GM04504 (cell line): ENCODE results near the gene FMC1.
"Not testable (repeated sequence)": the region's sequence is repeated elsewhere in the genome, so short reads cannot be mapped to it uniquely, and the experiment has no call there.

ENCODE experiments used
- DNase-seq: peaks from one replicate; pipeline ENCODE4 v3.0.0-alpha.2; 2012; ENCODE audit warnings: low read depth

FMC1 gene, protein sequence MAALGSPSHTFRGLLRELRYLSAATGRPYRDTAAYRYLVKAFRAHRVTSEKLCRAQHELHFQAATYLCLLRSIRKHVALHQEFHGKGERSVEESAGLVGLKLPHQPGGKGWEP

DNA sequence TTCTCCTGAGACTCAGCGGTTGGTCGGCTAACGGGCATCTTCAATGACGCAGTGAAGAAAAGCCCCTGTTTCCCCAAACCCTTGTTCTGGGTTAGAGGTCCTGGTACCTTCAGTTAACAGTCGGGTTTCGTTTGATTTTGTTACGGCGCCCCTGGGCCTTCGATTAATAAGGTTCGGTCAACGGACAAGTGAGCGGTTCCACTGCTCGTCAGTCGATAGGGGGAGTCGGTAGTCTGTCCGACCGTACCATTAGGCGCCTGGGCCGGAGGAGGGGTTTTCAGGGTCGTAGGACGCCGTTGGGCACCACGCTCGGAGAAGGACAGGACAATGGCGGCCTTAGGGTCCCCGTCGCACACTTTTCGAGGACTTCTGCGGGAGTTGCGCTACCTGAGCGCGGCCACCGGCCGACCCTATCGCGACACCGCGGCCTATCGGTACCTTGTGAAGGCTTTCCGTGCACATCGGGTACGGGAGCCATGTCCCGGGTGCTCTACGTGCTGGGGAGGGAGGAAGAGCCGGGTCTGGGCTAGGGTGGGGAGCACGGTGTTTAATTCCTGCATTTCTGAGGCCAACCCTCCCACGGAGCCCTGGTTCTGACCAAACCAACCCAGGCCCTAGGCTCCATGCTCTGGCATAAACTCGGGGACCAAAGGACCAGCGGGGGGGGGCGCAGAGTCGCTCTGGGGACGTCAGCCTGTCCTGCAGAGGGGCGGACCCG is at the start of gene FMC1:
TSS of gene FMC1 (plus strand) at position 280 of the 718 bp plus-strand sequence. CDS start at position 328, 48 bp downstream.
- peak; percentile 84 for DNase-seq

DNA sequence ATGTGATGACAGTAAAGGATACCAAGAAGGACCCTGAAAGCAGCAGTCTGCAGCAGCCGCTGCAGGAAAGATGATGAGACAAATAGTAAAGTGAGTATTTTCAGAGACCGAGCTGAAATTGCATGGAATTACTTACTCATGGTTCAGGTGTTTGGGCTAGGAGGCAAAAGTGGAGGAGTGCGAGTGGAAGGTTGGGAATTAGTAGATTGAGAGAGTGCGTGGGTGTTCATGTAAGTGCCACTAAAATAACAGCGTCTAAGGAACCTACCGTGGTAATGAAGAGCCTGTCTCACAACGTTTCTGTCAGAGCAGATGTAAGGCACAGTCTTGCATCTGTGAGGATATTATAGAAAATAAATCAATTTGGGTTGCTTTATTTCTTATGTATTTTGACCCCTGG is 48.3 kb upstream of the FMC1 start:
- DNase-seq, result no peak

DNA sequence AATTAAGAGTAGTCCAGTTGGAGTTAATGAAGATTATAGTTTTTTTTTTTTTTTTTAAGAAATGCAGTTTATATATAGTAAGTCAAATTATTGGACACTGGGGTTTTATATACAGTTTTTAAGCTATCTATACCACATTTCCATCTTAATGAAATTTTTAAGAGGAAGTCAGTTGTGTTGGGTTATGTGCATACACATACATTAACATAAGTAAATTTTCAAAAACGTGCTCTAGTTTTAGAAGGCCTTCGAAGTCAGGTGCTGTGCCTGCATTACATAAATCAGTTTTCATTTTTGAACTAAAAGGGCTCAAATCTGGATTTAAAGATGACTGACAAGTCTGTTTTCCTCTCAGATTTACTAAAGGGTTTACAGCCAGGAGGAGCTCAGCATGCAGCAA is 47.6 kb upstream of the FMC1 start:
- DNase-seq, result no peak

DNA sequence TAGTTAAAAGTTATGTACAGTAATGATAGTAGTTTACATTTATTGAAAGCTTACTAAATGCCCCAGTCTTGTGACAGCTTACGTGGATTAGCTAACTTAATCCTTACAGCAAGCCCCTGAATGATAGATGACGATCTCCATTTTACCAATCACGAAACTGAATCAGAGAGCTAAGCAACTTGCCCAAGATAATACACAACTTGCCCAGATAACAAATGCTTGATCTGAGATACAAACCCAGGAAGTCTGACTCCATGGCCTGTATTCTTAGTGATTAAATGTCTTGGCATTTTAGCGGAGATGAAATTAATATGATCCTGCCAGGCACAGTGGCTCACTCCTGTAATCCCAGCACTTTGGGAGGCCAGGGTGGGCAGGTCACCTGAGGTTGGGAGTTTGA is 46.9 kb upstream of the FMC1 start:
- DNase-seq, result no peak

DNA sequence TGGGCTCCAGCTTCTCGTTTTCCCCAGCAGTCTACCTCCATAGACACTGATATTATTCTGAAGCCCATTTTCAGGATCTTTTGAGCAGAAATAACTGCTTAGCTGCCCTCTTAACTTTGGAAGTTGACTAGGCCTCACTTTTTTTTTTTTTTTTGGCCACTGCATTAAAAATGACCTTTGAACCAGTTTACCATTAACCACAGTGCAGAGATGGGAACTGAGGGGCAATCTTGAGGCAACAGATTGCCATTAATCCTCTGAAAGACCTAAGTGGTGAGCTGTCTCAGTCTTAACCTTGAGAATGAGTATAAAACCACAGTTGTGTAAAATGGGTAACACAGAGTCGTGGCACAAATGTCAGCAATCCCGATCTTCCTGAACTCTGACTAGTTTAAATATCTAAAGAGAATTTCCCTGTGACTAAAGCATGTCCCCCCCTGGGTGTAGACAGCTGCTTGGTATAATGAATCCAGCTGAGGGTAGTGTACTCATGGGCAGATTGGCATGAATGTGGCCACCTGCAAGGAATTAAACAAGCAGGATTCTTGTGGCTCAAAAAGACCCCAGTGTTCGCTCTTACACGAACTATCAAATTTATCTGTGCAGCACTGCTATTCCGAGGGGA is 46.1 kb upstream of the FMC1 start:
- DNase-seq, result no peak

DNA sequence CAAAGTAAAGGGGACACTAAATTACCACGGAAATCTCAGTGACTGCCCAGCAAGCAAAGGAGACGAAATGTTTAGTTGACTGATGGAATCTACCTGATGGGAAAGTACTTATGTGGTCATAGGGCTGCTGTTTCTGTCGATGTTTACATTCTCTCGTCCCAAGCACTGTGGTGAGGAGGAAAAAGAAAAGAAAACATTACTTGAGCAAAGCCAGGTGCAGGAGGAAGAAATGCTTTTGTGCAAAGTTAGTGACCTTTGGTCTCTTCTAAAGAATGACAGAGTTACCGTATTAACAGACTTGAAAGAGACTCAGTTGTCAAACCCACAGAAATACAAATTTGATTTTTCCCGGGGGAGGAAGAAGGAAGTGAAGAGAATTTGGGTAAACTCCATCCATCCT is 43.3 kb upstream of the FMC1 start:
- no peak for DNase-seq

DNA sequence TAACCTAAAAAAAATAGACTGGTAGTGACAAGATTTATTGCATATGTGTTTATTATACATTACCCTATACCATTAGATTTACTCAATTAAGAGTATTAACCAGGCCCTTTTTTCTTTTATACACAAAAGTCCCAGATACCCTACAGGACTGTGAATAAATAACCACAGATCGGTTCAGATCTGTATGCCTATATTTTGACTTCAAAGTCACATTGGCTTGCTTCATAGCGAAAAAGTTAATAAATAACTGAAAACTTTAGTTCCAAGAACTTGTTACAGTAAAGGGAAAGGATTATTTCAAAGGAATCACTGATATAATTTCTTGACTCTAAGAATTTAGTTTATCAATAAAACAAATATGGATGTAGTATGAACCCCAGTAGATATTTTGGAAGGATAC is 41.8 kb upstream of the FMC1 start:
- no peak for DNase-seq

DNA sequence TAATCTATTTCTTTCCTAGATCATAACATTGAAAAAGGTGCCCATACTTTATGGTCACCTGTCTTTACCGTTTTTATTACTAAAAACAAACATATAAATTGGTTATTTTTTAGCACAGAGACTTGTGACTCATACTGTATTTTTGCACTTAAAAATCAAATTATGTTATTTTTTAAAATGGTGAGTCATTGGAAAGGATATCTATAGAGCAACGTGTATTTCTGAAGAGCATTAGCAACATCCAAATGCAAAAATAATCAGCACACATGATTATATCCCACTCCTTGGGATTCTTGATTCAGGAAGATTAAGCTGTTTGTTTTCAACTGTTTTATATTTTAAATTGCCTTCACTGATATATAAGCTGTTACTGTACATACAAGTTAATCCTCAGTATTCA is 40.7 kb upstream of the FMC1 start:
- no peak for DNase-seq

DNA sequence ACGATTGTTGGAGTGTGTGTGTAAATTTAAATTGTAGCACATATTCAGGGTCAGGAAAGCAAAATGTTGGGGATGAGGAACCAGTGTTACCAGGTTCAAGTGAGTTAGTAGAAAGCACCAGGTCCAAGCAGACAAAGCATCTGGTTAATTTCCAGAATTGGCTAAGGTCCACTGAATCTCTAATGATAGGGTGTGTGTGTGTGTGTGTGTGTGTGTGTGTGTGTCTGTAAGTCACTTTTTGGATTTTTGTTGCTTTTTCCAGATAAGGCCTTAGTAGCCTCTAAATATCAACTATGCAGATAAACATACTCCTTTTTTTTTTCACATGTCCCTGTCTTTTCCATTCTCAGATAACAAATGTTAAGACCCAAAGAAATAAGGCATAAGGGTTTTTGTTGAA is 36.6 kb upstream of the FMC1 start:
- DNase-seq, result no peak

DNA sequence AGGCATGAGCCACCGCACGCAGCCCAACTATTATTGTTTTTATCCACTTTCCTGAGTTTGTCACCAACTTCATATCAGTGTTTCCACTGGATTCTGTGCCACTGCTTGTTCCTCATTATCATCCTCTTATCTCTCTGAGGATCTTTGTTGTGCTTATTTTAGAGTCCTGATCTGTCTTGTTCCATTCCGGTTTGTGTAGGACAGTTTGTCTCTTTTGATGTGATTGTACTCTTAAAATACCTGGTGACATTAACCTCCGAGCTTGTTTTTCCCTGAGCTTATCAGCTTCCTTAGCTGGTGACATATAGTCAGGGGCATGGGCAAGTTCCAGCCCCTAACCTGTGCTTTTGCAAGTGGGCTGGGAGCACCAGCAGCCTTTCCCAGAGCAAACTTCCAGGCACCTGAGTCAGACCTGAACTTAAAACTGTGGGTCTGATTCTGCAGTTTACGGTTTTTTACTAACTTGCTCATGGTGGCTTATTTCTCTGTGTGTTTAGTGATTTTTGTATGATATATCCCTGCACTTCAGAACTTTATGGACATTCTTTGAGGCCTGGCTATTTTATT is 23.1 kb upstream of the FMC1 start:
- DNase-seq, result no peak

DNA sequence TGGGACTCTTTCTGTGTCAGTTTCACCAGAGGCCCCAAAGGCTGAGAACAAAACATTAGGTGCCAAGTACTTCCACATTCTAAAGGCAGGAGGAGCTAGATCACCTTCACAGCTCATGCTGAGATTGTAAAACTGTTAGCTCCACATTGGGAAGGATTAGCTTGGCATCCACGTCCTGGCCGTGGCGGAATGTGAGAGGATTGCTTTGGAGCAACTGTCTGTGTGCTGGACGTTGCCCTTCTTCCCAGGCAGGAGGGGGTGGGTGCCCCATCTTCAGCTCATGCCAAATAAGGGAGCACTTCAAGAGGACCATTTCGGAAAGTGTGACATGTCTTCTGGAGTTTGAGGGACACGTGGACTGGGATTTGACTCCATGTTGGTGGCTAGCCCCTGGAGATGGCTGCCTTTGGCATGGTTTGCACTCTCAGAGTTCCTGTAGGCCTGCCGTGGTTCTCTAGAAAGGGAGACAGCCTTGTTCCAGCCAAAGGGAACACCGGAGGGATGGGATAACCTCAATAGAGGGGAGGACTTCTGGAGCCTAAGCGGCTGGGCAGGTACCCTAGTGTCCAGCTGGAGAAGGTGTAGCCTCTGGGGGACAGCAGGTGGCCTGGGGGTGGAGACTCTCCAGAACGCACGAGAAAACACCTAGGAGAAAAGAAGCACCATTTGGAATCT is 19.9 kb upstream of the FMC1 start:
- peak; percentile 32 for DNase-seq

DNA sequence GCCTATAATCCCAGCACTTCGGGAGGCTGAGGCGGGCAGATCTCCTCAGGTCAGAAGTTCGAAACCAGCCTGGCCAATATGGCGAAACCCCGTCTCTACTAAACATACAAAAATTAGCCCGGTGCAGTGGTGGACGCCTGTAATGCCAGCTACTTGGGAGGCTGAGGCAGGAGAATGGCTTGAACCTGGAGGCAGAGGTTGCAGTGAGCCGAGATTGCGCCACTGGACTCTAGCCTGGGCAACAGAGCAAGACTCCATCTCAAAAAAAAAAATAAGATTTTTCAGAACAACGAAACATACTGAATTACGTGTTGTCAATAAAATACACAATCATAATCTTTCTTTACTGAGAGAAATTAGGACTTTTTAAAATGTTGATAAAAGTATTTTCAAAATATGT is 16.4 kb upstream of the FMC1 start:
- DNase-seq, result not testable (repeated sequence)

DNA sequence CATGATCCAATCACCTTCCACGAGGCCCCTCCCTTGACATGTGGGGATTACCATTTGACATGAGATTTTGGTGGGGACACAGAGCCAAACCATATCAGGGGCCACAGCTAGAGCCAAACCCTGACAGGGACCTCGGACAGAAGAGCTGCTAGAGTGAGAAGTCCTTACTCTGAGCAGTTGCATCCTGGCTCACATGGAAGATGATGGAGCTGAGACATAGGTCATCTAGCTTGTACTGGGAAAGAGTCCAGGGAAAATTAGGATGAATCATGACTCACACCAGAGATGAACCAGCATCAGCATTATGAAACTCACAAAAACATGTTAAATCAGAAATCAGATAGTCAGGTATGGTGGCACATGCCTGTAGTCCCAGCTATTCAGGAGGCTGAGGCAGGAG is 12.8 kb upstream of the FMC1 start:
- DNase-seq, result peak; percentile 84

DNA sequence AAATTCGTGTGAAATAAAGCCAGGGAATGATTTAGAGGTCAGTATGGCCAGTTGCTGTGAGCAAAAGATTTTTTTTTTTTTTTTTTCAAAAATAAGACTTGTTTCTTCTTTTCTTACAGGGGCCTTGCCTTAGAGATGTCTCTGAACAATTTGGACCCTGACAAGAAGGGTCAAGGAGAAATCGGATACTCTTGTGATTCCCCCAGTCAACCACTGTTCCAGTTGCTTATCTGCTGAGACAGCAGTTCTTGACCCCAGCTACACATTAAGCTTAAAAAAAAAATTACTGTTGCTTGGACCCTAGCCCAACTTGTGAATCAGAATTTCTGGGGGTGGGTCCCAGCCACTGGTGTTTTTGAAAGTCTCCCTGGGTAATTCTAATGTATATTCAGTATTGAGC is 12.0 kb upstream of the FMC1 start:
- DNase-seq, result no peak

DNA sequence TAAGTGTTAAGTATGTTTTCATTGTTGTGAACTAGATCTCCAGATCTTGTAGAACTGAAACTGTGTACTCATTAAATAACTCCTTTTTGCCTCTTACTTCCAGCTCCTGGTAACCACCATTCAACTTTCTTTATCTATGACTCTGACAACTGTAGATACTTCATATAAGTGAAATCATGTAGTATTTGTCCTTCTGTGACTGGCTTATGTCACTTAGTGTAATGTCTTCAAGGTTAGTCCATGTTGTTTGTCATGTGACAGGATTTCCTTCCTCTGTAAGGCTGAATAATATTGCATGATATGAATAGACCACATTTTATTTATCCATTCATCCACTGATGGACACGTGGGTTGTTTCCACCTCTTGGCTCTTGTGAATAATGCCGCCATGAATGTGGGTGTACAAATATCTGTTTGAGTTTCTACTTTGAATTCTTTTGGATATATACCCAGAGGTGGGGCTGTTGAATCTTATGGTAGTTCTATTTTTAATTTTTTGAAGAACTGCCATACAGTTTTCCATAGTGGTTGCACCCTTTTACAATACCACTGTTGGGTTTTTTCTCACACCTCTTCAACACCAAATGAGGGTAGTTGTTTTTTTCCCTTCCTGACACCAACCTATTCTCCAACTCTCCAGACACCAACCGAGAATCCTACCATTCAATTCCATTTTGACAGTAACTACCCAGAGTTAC is 10.7 kb upstream of the FMC1 start:
- DNase-seq, result no peak

DNA sequence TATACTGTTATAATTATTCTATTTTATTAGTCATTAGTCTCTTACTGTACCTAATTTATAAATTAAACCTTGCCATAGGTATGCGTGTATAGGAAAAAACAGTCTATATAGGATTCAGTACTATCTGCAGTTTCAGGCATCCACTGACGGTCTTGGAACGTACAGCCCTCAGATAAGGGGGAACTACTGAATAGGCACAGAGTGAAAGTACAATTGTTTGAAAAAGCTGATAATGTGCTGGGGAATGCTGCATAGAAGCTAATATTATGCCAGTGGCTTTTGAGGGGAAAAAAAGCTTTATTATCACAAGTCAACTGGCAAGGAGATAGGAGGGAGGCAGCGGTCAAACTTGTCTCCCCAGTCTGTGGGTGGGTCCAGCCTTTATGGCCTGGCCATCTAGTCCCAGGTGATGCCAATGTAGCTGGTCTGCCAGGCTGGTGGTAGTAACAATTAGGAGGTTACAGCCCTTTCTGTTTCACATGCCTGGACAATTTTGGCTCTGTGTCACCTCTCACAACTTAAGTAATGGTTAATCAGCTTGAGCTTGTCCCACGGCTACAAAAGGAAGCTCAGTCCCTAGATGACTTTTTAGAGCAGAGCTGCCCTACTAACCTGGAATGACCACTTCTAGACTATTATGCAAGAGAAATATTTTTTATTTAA is 8.3 kb upstream of the FMC1 start:
- DNase-seq, result no peak

DNA sequence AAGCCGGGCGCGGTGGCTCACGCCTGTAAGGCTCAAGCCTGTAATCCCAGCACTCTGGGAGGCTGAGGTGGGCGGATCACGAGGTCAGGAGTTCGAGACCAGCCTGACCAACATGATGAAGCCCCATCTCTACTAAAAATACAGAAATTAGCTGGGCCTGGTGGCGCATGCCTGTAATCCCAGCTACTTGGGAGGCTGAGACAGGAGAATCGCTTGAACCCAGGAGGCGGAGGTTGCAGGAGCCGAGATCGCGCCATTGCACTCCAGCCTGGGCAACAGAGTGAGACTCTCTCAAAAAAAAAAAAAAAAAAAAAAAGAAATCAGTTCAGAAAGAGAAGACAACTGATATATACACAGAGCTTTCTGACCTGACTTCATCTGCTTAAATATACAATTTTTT is 7.7 kb upstream of the FMC1 start:
- DNase-seq, result not testable (repeated sequence)

DNA sequence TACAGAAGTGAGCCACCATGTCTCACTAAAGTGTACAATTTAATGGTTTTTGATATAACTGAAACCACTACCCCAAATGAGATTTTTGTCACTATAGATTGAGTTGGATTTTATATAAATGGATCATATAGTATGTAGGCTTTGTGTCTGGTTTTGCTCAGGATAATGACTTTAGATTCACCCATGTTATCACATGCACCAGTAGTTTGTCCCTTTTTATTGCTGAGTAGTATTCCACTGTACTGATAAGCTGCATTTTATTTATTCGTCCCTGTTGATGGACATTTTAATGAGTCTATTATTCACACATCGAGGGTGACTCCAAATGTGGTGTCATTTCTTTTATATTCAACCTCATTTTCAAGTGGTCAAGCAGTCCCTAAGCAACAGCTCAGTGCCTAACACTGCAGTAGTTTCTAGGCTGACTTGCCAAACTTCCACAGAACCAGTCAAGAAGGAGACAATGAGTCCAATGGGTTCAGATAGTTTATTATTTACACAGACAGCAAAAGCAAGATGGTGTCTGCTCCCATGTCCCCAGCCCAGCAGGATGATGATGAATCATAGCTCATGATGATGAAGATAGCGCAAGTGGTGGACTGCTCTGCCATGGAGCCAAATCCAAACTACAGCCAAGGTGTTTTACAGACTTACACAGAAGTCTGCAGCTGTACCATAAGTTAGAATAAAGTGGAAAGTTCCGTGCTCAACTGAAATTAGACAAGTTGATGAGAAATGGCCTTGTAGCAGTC is 6.6 kb upstream of the FMC1 start:
- DNase-seq, result no peak

DNA sequence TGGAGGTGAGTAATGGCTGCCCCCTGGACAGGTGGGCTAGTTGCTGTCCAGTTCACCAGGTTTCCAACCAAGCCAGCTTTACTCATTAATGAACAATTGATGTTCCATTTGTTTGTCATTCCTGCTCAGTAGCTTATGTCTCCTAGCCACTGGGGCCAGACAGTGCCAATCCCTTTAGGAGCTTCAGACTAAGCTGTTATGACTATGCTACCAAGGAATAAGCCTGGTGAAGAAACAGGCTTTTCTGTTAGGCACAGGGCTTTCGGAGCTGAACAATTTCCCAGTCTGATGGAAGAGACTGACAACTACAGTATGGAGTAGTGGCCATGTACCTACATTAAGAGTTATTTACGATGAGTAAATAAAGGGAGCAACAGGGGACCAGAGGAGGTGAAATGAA is 2.1 kb upstream of the FMC1 start:
- no peak for DNase-seq

DNA sequence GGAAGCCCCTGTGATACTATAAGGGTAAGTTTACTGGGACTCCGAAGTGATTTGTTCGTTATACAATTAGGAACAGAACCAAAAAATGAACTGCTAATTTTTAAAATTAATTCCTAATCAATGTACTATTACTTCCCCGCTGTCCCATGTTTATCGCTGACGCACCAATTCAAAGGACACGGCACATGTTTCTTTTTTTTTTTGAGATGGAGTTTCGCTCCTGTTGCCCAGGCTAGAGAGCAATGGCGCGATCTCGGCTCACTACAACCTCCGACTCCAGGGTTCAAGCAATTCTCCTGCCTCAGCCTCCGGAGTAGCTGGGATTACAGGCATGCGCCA is 1.5 kb upstream of the FMC1 start:
- DNase-seq, result no peak
